Fibroblast of lung (primary cell): Measurements from ENCODE around the gene UCK2.

Experiments used
- CTCF ChIP-seq, 2 donors: IDR thresholded peaks in 1 of 2; conservative IDR thresholded peaks in 1 of 2; 1 replicate in 1 of 2; 2 replicates in 1 of 2; pipeline ENCODE4 v1.5.1; 2011 to 2012; ENCODE audit warnings: low read length in 2 of 2, control low read depth in 1 of 2, inconsistent platforms in 1 of 2, low read depth in 1 of 2, mild to moderate bottlenecking in 1 of 2
- EZH2 ChIP-seq: IDR thresholded peaks from 2 replicates; pipeline ENCODE4 v1.5.1; 2012; ENCODE audit warnings: low read length, control low read depth, mild to moderate bottlenecking; ENCODE audit errors: missing control alignments

GRCh38 chr1:165925498-165926079 is 98.2 kb downstream of the UCK2 start:
- TF ChIP-seq CTCF (conservative IDR thresholded peaks at IDR 0.05 in 1 of 2, IDR thresholded peaks at IDR 0.05 in 1 of 2; ENCODE audit: low read depth in 1 of 2, low read length in 2 of 2): no peak
- TF ChIP-seq EZH2: no peak
